ENCODE measurements around the gene ARHGDIG. TPM values are rescaled to one million over a fixed set of nuclear protein-coding genes. Genes with fewer than 3 reads are reported as not detected.

Gene ARHGDIG
- total RNA-seq, 1 experiment from 2014 or later, result 5.9 TPM

DNA sequence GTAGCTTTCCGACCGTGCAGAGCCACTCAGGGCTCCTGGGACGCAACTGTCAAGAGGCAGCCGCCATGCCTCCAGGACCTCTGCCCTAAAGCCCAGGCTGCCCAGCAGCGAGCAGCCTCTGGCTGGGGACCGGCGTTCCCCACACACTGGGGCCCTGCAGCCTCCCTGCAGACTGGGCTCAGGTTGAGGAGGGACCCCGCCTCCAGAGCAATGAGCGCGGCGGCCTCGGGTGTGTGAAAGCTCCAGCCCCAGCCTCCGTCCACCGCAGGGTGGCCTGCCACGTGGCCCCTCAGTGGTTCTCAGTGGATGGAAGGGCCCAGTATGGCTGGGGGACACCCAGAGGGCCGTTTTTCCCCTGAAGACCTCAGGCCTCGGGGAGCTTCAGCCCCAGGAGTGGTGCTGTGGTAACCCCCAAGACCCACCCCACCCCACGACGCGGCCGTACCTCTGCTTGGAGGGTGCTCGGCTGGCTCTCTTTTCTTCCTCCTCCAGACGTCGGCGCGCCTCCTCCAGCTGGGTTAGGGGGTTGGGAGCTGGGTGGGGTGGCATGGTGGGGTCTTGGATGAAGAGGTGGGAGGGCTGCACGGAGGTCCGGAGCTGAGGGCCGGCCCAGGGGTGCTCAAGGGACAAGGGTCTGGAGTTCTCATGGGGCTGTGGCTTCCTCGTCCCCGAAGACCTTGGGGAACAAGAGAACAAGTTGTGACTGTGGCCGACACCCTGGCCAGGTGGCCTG lies 12.8 kb downstream of the ARHGDIG start:
- H2BK20ac ChIP-seq (ENCODE audit: low read depth, low read length, poor library complexity, severe bottlenecking), result no peak overlapping the region
- no peak overlapping the region for H3K27ac ChIP-seq (ENCODE audit: insufficient read length, low read depth, low read length)

More for the DNA sequence above, 12.8 kb downstream of the ARHGDIG start:
- no peak overlapping the region for H3K9ac ChIP-seq (ENCODE audit: extremely low read depth, insufficient read length, low read length)
- H3K27me3 ChIP-seq (ENCODE audit: insufficient read depth, low read length), result no peaks in the 10 kb centered on the region
- H3K23ac ChIP-seq (ENCODE audit: insufficient read length, low read depth, low read length), result no peak overlapping the region
- Mint-ChIP-seq H3K27ac (peak overlapping the region in 1 of 3 experiments; percentile 48; a peak in 1 of 7 replicates), H3K4me3 (no peak overlapping the region), H3K36me3 (ENCODE audit: insufficient read depth in 1 of 3, low read depth in 3 of 3) (peaks cover 12 to 36% (median 35%) of the 10 kb centered on the region in 3 experiments; a peak in 6 of 7 replicates), H3K9me3 (no peaks in the 10 kb centered on the region), H3K27me3 (ENCODE audit: low read depth) (no peaks in the 10 kb centered on the region), H3K4me1 (no peaks in the 10 kb centered on the region)
- H2BK12ac ChIP-seq (ENCODE audit: insufficient read length, low read depth, low read length), result no peak overlapping the region
- WGBS (ENCODE audit: extremely low coverage, insufficient read length, low lambda C conversion rate), result no CpG with 5 or more reads among the region's 32 CpGs
- H2BK120ac ChIP-seq (ENCODE audit: low read depth, low read length, poor library complexity, severe bottlenecking), result no peak overlapping the region
- no peak overlapping the region for H2BK5ac ChIP-seq (ENCODE audit: insufficient read length, low read length)
- DNase-seq, result no peak
- H3K4me2 ChIP-seq (ENCODE audit: insufficient read depth, insufficient read length, low read length), result no peak overlapping the region
- no peak overlapping the region for H3K4ac ChIP-seq (ENCODE audit: low read depth, low read length)
- H4K8ac ChIP-seq (replicated peaks; ENCODE audit: insufficient read length, low read depth, low read length), result no peak overlapping the region
- H3K9me3 ChIP-seq (ENCODE audit: control insufficient read depth, low read depth, low read length), result no peaks in the 10 kb centered on the region
- no peak overlapping the region for H2AFZ ChIP-seq (ENCODE audit: low read length)
- H3T11ph ChIP-seq (ENCODE audit: low read length), result no peak overlapping the region
- H2AK5ac ChIP-seq (ENCODE audit: insufficient read length, low read length), result no peak overlapping the region
- H3K4me1 ChIP-seq (ENCODE audit: insufficient read depth, low read length), result no peaks in the 10 kb centered on the region
- H3K56ac ChIP-seq (ENCODE audit: insufficient read length, low read depth, low read length), result no peak overlapping the region
- H2BK15ac ChIP-seq (ENCODE audit: low read depth, low read length), result no peak overlapping the region
- no peaks in the 10 kb centered on the region for H3K79me1 ChIP-seq (ENCODE audit: insufficient read depth, low read depth, low read length, poor library complexity, severe bottlenecking)
- no peak overlapping the region for H3K18ac ChIP-seq (ENCODE audit: insufficient read length, low read depth, low read length)
- H4K20me1 ChIP-seq (ENCODE audit: control insufficient read depth, insufficient read depth, insufficient read length), result no peaks in the 10 kb centered on the region
- H3K79me2 ChIP-seq (ENCODE audit: insufficient read depth, low read length), result no peaks in the 10 kb centered on the region
- H4K5ac ChIP-seq (ENCODE audit: insufficient read length, low read depth, low read length), result no peak overlapping the region
- no peak for TF ChIP-seq CTCF (conservative IDR thresholded peaks at IDR 0.05)
- no peak overlapping the region for H4K91ac ChIP-seq (ENCODE audit: insufficient read length, low read depth, low read length)
- H3K14ac ChIP-seq (ENCODE audit: insufficient read depth, low read length), result no peak overlapping the region
- H3K23me2 ChIP-seq (ENCODE audit: insufficient read length, low read depth, low read length, poor library complexity, severe bottlenecking), result no peaks in the 10 kb centered on the region

Measured in H9 (cell line).